Liver (tissue), 9 donors: ENCODE measurements around the gene CDKN2D. TPM values are rescaled to one million over a fixed set of nuclear protein-coding genes. Genes with fewer than 3 reads are reported as not detected.

Experiments used
- DNase-seq: peaks from one replicate; pipeline ENCODE4 v3.0.0-alpha.2; 2017; ENCODE audit warnings: low spot score
- H3K27ac ChIP-seq, 2 donors: one replicate each; pipeline ENCODE4 v1.7.0; 2013; ENCODE audit warnings: inconsistent platforms in 2 of 2, low read length in 2 of 2, control low read depth in 1 of 2, low read depth in 1 of 2, mild to moderate bottlenecking in 1 of 2
- H3K27me3 ChIP-seq, 4 donors: one replicate each; pipeline versions ENCODE4 v1.6.1 to v1.7.0; 2013; ENCODE audit warnings: low read length in 3 of 4, inconsistent platforms in 1 of 4, mild to moderate bottlenecking in 1 of 4, moderate library complexity in 1 of 4; ENCODE audit not compliant: control insufficient read depth in 4 of 4, insufficient read depth in 4 of 4
- H3K36me3 ChIP-seq, 4 donors: one replicate each; pipeline versions ENCODE4 v1.6.1 to v1.7.0; 2013; ENCODE audit warnings: low read length in 3 of 4, mild to moderate bottlenecking in 3 of 4, low read depth in 1 of 4, moderate library complexity in 1 of 4; ENCODE audit not compliant: control insufficient read depth in 4 of 4, insufficient read depth in 3 of 4
- H3K4me1 ChIP-seq, 4 donors: one replicate each; pipeline versions ENCODE4 v1.6.1 to v1.7.0; 2013; ENCODE audit warnings: low read length in 3 of 4, mild to moderate bottlenecking in 3 of 4, moderate library complexity in 1 of 4; ENCODE audit not compliant: control insufficient read depth in 4 of 4, insufficient read depth in 4 of 4
- H3K4me3 ChIP-seq, 3 donors: one replicate each; pipeline versions ENCODE4 v1.6.1 to v1.7.0; 2013; ENCODE audit warnings: low read length in 3 of 3, control low read depth in 1 of 3, low read depth in 1 of 3, mild to moderate bottlenecking in 1 of 3
- H3K9ac ChIP-seq, 2 donors: one replicate each; pipeline ENCODE4 v1.7.0; 2013; ENCODE audit warnings: low read length in 2 of 2, mild to moderate bottlenecking in 2 of 2, moderate library complexity in 2 of 2, control low read depth in 1 of 2, low read depth in 1 of 2
- H3K9me3 ChIP-seq, 4 donors: one replicate each; pipeline versions ENCODE4 v1.6.1 to v1.7.0; 2013; ENCODE audit warnings: low read length in 3 of 4; ENCODE audit not compliant: control insufficient read depth in 4 of 4
- ATF3 ChIP-seq: IDR thresholded peaks from 2 replicates; pipeline ENCODE4 v1.6.1; 2016; ENCODE audit warnings: antibody characterized with exemption
- CTCF ChIP-seq: fragments of 150-350 bp; IDR thresholded peaks from 2 replicates; pipeline ENCODE4 v1.5.1; 2017; ENCODE audit warnings: improper control_type of control experiment, low read depth, low read length; ENCODE audit not compliant: missing input control
- FOXA1 ChIP-seq: IDR thresholded peaks from 2 replicates; pipeline ENCODE4 v1.6.1; 2016; ENCODE audit warnings: antibody characterized with exemption
- FOXA2 ChIP-seq: IDR thresholded peaks from 2 replicates; pipeline ENCODE4 v1.6.1; 2016; ENCODE audit warnings: antibody characterized with exemption
- GABPA ChIP-seq, 2 donors: IDR thresholded peaks in 1 of 2; conservative IDR thresholded peaks in 1 of 2; 2 replicates each; pipeline ENCODE4 v1.6.1; 2016; ENCODE audit warnings: antibody characterized with exemption in 2 of 2, mild to moderate bottlenecking in 1 of 2, moderate library complexity in 1 of 2
- HNF4A ChIP-seq, 2 donors: conservative IDR thresholded peaks; 2 replicates each; pipeline ENCODE4 v1.6.1; 2016; ENCODE audit warnings: antibody characterized with exemption in 2 of 2, mild to moderate bottlenecking in 2 of 2
- HNF4G ChIP-seq: IDR thresholded peaks from 2 replicates; pipeline ENCODE4 v1.6.1; 2016; ENCODE audit warnings: antibody characterized with exemption
- JUND ChIP-seq, 2 donors: IDR thresholded peaks; 2 replicates each; pipeline ENCODE4 v1.6.1; 2016; ENCODE audit warnings: antibody characterized with exemption in 2 of 2
- MAX ChIP-seq: IDR thresholded peaks from 2 replicates; pipeline ENCODE4 v1.6.1; 2016; ENCODE audit warnings: antibody characterized with exemption
- RAD21 ChIP-seq, 2 donors: IDR thresholded peaks; 2 replicates each; pipeline ENCODE4 v1.6.1; 2016; ENCODE audit warnings: antibody characterized with exemption in 2 of 2, mild to moderate bottlenecking in 2 of 2
- REST ChIP-seq: IDR thresholded peaks from 2 replicates; pipeline ENCODE4 v1.6.1; 2016; ENCODE audit warnings: antibody characterized with exemption, mild to moderate bottlenecking
- RXRA ChIP-seq, 2 donors: IDR thresholded peaks; 2 replicates each; pipeline ENCODE4 v1.6.1; 2017 to 2018; ENCODE audit warnings: antibody characterized with exemption in 2 of 2, mild to moderate bottlenecking in 1 of 2
- ZBTB33 ChIP-seq: IDR thresholded peaks from 2 replicates; pipeline ENCODE4 v1.6.1; 2016; ENCODE audit warnings: antibody characterized with exemption
- WGBS: extraction: QIAGEN DNeasy Blood & Tissue Kit; methylation state at CpG from one replicate; pipeline ENCODE4 v1.1.7; 2013; 5-methylcytosine and 5-hydroxymethylcytosine counted together
- polyA plus RNA-seq, 2 donors: library from polyadenylated mRNA; stranded (reverse) in 1 of 2; unstranded in 1 of 2; fragments of 200-250 nt in 1 of 2; fragments of >200 nt in 1 of 2; fragmentation: Nextera tagmentation in 1 of 2; extraction: Ambion mirVana in 1 of 2; gene quantifications; one replicate each; pipeline versions ENCODE4 v1.2.1 to v1.2.3, GENCODE V29; 2013 to 2015
- total RNA-seq, 2 donors: library from RNA; depleted of rRNA; stranded (reverse); fragments of >200 nt; gene quantifications; one replicate each; pipeline ENCODE4 v1.2.3, GENCODE V29; 2014
- donor health status: healthy.
- donor health status: healthy.
- donor health status: healthy.
- donor health status: healthy.
- donor health status: healthy.

The CDKN2D gene
- total and polyA plus RNA-seq, 4 donors = 1.6 to 86.4 (median 3.5) TPM

- no peak for TF ChIP-seq HNF4A (conservative IDR thresholded peaks at IDR 0.05)
- no peak for TF ChIP-seq HNF4G
- TF ChIP-seq GABPA (IDR thresholded peaks at IDR 0.05 in 1 of 2, conservative IDR thresholded peaks at IDR 0.05 in 1 of 2) = no peak
- no peaks in the 10 kb centered on the region for H3K36me3 ChIP-seq
- DNase-seq = no peak
- no peaks in the 10 kb centered on the region for H3K9me3 ChIP-seq
- 3% methylated on average over 58 of the region's 58 CpGs for WGBS
- peak overlapping the region; percentile 46 to 65 for H3K27ac ChIP-seq
- H3K27me3 ChIP-seq = no peaks in the 10 kb centered on the region
- H3K9ac ChIP-seq = peak overlapping the region; percentile 22 to 58
- peaks cover 13 to 41% (median 23%) of the 10 kb centered on the region in 4 donors for H3K4me1 ChIP-seq
- peak overlapping the region; percentile 54 to 91 (median 55) for H3K4me3 ChIP-seq
These were observed 535 bp downstream of the CDKN2D start for GRCh38 chr19:10568062-10568825.

GRCh38 chr19:10567656-10568055 lies 1.1 kb downstream of the CDKN2D start:
- Histone ChIP-seq H3K36me3 (peaks cover 0 to 1% (median 0%) of the 10 kb centered on the region in 4 donors), H3K9ac (peak overlapping the region; percentile 22 to 58), H3K4me1 (peaks cover 13 to 41% (median 23%) of the 10 kb centered on the region in 4 donors), H3K27me3 (no peaks in the 10 kb centered on the region), H3K4me3 (peak overlapping the region in 2 of 3 donors; percentile 55 to 91), H3K9me3 (no peaks in the 10 kb centered on the region), H3K27ac (peak overlapping the region; percentile 46 to 65)
- WGBS = 47% methylated on average over 5 of the region's 5 CpGs
- DNase-seq = no peak
- TF ChIP-seq FOXA2 = no peak
- no peak for TF ChIP-seq JUND (IDR thresholded peaks at IDR 0.05)
- TF ChIP-seq HNF4G = no peak
- TF ChIP-seq CTCF = no peak
- TF ChIP-seq HNF4A (conservative IDR thresholded peaks at IDR 0.05) = no peak
- no peak for TF ChIP-seq ZBTB33
- no peak for TF ChIP-seq MAX
- TF ChIP-seq FOXA1 = no peak
- no peak for TF ChIP-seq RAD21 (IDR thresholded peaks at IDR 0.05)
- TF ChIP-seq RXRA (IDR thresholded peaks at IDR 0.05) = no peak
- no peak for TF ChIP-seq ATF3
- no peak for TF ChIP-seq REST
